Mesothelial cell of epicardium (in vitro differentiated cells): Measurements from ENCODE around the gene HAUS8. TPM values are rescaled to one million over a fixed set of nuclear protein-coding genes. Genes with fewer than 3 reads are reported as not detected.
"Not testable (repeated sequence)": the region's sequence is repeated elsewhere in the genome, so short reads cannot be mapped to it uniquely, and the experiment has no call there.

Source experiments
- DNase-seq, 2 experiments: peaks; one replicate each; pipeline ENCODE4 v3.0.0; 2021; ENCODE audit warnings: low spot score in 2 of 2; ENCODE audit not compliant: unreplicated experiment in 2 of 2
- H3K27ac Mint-ChIP-seq: 2 replicates; pipeline ENCODE4 v1.8.0; 2021; ENCODE audit warnings: mixed read lengths
- H3K27me3 Mint-ChIP-seq: 2 replicates; pipeline ENCODE4 v1.8.0; 2021; ENCODE audit warnings: low read depth, mixed read lengths
- H3K36me3 Mint-ChIP-seq: 2 replicates; pipeline ENCODE4 v1.8.0; 2021; ENCODE audit warnings: mixed read lengths
- H3K4me1 Mint-ChIP-seq: 2 replicates; pipeline ENCODE4 v1.8.0; 2021; ENCODE audit warnings: mixed read lengths
- H3K4me3 Mint-ChIP-seq: 2 replicates; pipeline ENCODE4 v1.8.0; 2021; ENCODE audit warnings: mild to moderate bottlenecking, moderate library complexity, mixed read lengths
- H3K9me3 Mint-ChIP-seq: 2 replicates; pipeline ENCODE4 v1.8.0; 2021; ENCODE audit warnings: mixed read lengths
- total RNA-seq: library from RNA; stranded (reverse); gene quantifications from 3 replicates; pipeline ENCODE4 v1.2.1, GENCODE V29; 2021
- TF ChIP-seq, protein P1 (sequence below): fragments of 200-600 bp; sonication (generic); IDR thresholded peaks from one replicate; pipeline ENCODE4 v1.5.0; 2021; ENCODE audit warnings: antibody characterized with exemption; ENCODE audit not compliant: unreplicated experiment

The HAUS8 gene
- total RNA-seq, 1 donor from 2014 or later = 14.7 TPM

DNA sequence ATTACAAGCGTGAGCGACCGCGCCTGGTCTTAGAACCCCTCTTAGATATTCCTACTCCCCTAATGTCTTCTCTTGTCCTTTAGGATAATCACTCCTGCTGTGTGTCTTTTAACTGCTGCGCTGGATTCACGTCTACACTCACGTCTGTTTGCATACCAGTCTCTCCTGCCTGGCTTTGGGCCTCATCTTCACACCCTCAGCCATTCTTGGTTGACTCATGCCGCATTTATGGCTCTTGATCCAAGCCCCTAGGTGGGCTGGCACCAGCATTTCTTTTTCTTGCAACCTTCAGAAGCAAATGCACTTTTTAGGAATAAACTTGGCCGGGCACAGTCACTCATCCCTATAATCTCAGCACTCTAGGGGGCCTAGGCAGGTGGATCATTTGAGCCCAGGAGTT is 23.1 kb upstream of the HAUS8 start:
- H3K27ac Mint-ChIP-seq = peak overlapping the region; percentile 39
- no peak for DNase-seq
- peaks cover 6% of the 10 kb centered on the region for H3K4me1 Mint-ChIP-seq
- no peak overlapping the region for H3K4me3 Mint-ChIP-seq
- H3K36me3 Mint-ChIP-seq = peaks cover 24% of the 10 kb centered on the region
- peaks cover 5% of the 10 kb centered on the region for H3K9me3 Mint-ChIP-seq
- H3K27me3 Mint-ChIP-seq = no peaks in the 10 kb centered on the region
- TF ChIP-seq, protein P1, sequence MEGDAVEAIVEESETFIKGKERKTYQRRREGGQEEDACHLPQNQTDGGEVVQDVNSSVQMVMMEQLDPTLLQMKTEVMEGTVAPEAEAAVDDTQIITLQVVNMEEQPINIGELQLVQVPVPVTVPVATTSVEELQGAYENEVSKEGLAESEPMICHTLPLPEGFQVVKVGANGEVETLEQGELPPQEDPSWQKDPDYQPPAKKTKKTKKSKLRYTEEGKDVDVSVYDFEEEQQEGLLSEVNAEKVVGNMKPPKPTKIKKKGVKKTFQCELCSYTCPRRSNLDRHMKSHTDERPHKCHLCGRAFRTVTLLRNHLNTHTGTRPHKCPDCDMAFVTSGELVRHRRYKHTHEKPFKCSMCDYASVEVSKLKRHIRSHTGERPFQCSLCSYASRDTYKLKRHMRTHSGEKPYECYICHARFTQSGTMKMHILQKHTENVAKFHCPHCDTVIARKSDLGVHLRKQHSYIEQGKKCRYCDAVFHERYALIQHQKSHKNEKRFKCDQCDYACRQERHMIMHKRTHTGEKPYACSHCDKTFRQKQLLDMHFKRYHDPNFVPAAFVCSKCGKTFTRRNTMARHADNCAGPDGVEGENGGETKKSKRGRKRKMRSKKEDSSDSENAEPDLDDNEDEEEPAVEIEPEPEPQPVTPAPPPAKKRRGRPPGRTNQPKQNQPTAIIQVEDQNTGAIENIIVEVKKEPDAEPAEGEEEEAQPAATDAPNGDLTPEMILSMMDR = no peak

DNA sequence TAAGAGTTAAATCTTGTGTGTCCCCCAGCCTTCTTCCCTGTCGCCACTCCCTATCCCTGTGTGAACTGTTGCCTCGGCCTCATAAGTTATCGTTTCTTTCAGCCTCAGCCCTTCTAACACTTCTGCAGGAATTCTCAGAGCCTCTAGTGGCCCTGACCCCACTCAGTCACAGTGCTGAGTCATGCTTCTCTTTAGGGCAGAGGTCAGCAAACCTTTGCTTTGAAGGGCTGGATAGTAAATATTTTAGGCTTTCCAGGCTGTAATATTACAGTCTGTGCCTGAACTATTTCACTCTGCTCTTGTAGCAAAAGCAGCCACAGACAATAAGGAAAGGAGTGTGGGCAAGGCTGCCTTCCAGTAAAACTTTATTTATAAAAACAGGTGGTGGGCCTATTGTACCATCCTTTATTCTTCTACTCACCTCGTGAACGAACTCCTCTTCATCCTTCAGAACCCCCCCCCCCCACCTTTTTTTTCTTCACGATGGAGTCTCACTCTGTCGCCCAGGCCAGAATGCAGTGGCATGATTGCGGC is 22.4 kb upstream of the HAUS8 start:
- no peak for DNase-seq
- peaks cover 5% of the 10 kb centered on the region for H3K9me3 Mint-ChIP-seq
- H3K27me3 Mint-ChIP-seq = no peaks in the 10 kb centered on the region
- peak overlapping the region; percentile 50 for H3K27ac Mint-ChIP-seq
- H3K36me3 Mint-ChIP-seq = peaks cover 19% of the 10 kb centered on the region
- no peak overlapping the region for H3K4me3 Mint-ChIP-seq
- TF ChIP-seq, protein P1 = no peak
- H3K4me1 Mint-ChIP-seq = peaks cover 6% of the 10 kb centered on the region

DNA sequence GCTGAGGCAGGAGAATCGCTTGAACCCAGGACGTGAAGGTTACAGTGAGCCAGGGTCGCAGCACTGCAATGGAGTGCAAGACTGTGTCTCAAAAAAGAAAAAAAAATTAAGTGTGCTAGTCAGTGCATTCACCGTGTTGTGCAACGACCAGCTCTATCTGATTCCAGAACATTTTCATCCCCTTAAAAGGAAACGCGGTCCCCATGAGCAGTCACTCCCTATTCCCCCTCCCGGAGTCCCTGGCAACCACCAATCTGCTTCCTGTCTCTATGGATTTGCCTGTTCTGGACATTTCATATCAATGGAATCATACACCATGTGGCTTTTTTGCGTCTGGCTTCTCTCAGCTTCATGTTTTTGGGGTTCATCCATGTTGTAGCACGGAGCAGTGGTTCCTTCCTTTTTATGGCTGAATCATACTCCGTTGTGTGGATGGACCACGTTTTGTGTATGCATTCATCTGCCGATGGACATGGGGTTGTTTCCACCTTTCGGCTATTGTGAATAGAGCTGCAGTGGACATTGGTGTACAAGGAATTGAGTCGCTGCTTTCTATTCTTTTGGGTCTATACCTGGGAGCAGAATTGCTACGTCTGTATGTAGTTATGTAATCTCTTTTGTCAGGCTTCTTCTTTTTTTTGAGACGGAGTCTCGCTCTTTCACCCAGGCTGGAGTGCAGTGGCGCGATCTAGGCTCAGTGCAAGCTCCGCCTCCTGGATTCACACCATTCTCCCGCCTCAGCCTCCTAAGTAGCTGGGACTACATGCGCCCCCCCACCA is 20.1 kb upstream of the HAUS8 start:
- TF ChIP-seq, protein P1 = no peak
- peaks cover 6% of the 10 kb centered on the region for H3K4me1 Mint-ChIP-seq
- H3K4me3 Mint-ChIP-seq = no peak overlapping the region
- H3K27ac Mint-ChIP-seq = no peak overlapping the region
- H3K9me3 Mint-ChIP-seq = peaks cover 5% of the 10 kb centered on the region
- H3K27me3 Mint-ChIP-seq = no peaks in the 10 kb centered on the region
- DNase-seq = no peak
- H3K36me3 Mint-ChIP-seq = peaks cover 10% of the 10 kb centered on the region

DNA sequence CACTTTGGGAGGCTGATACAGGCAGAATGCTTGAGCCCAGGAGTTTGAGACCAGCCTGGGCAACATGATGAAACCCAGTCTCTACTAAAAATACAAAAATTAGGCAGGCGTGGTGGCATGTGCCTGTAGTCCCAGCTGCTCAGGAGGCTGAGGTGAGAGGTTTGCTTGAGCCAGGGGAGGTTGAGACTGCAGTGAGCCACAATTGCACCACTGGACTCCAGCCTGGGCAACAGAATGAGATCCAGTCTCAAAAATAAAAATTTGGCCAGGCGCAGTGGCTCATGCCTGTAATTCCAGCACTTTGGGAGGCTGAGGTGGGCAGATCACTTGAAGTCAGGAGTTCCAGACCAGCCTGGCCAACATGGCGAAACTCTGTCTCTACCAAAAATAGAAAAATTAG is 19.4 kb upstream of the HAUS8 start:
- not testable (repeated sequence) for H3K27ac Mint-ChIP-seq, H3K4me1 Mint-ChIP-seq, H3K9me3 Mint-ChIP-seq, H3K4me3 Mint-ChIP-seq, H3K27me3 Mint-ChIP-seq, DNase-seq
- peaks cover 10% of the 10 kb centered on the region for H3K36me3 Mint-ChIP-seq

DNA sequence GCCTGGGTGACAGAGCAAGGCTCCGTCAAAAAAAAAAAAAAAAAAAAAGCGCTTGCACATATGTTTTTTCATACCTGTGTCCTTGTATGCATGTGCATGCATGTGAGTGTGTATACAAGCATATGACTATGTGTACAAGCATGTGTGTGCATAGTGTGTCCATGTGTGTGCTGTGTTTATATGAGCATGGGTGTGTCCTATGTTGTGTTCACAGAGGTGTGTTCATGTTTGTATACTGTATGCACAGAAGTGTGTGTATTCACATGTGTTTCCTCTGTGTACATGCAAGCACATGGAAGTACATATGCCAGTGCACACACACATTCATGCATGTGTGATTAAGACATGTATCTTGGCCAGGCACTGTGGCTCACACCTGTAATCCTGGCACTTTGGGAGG is 17.4 kb upstream of the HAUS8 start:
- no peak overlapping the region for H3K4me3 Mint-ChIP-seq
- DNase-seq = no peak
- peaks cover 12% of the 10 kb centered on the region for H3K36me3 Mint-ChIP-seq
- H3K9me3 Mint-ChIP-seq = peaks cover 5% of the 10 kb centered on the region
- peaks cover 13% of the 10 kb centered on the region for H3K4me1 Mint-ChIP-seq
- TF ChIP-seq, protein P1 = no peak
- H3K27me3 Mint-ChIP-seq = no peaks in the 10 kb centered on the region
- no peak overlapping the region for H3K27ac Mint-ChIP-seq

DNA sequence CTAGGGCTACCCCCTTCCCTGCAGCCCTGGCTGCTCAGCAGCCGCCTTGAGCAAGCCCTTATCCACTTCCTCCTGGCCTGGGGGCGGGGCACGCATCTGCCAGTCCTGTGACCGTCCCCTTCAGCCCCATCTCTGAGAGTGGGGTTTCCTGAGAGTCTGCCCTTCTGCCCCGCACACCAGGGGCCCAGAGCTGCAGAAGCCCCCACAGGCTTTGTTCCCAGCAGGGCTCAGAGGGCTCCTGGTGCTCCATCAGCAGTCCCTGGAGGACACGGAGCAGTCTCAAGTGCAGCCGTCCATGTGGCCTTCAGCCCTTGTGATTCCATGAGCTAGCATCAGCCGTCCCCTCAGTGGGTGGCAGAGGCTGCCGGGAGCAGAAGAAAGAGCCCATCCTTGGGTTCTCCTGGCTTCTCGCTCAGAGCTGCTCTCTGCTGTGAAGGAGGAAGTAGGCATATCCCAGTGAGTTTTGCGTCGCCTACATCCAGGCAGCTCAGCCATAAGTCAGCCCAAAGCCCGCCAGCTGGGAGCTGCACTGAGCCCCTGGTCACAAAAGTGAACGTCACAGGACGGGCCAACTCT is 16.6 kb upstream of the HAUS8 start:
- peaks cover 16% of the 10 kb centered on the region for H3K36me3 Mint-ChIP-seq
- H3K4me3 Mint-ChIP-seq = no peak overlapping the region
- DNase-seq = no peak
- peaks cover 11% of the 10 kb centered on the region for H3K4me1 Mint-ChIP-seq
- no peaks in the 10 kb centered on the region for H3K27me3 Mint-ChIP-seq
- H3K9me3 Mint-ChIP-seq = peaks cover 5% of the 10 kb centered on the region
- H3K27ac Mint-ChIP-seq = no peak overlapping the region
- TF ChIP-seq, protein P1 = no peak
